H1 (cell line): Measurements from ENCODE around the gene IQCE. TPM values are rescaled to one million over a fixed set of nuclear protein-coding genes. Genes with fewer than 3 reads are reported as not detected.

Experiments used
- BRCA1 ChIP-seq: IDR thresholded peaks from 2 replicates; pipeline ENCODE4 v1.6.1; 2012; ENCODE audit warnings: low read depth, low read length, improper control_type of control experiment
- polyA plus RNA-seq, 7 experiments: library from polyadenylated mRNA; depleted of rRNA in 3 of 7; stranded (reverse) in 5 of 7; unstranded in 2 of 7; fragments of >200 nt in 5 of 7; fragments of 200-250 nt in 2 of 7; gene quantifications; 1 replicate in 5 of 7; 2 replicates in 1 of 7; 4 replicates in 1 of 7; pipeline versions ENCODE4 v1.2.1 to v1.2.3, GENCODE V29; 2011 to 2013; ENCODE audit warnings: missing spikeins in 2 of 7, mixed read lengths in 2 of 7
- total RNA-seq: library from RNA; stranded (reverse); fragmentation: NEBNext Ultra II Directional; extraction: Animal tissue kit (Norgen Biotek cat#: 25700); gene quantifications from 2 replicates; pipeline ENCODE4 v1.2.1, GENCODE V29; 2021

Gene IQCE
- total and polyA plus RNA-seq, 2 of the 8 experiments (the other 6 are each of a cell fraction or from before 2014, with no cell fraction given) = 2.2 to 4.9 TPM

- TF ChIP-seq BRCA1 = no peak
- TF ChIP-seq, all 59 proteins: peak for 13
Observed at GRCh38 chr7:2641406-2642393, 82.9 kb downstream of the IQCE start (continued).
